GM19240 (cell line): Measurements from ENCODE around the gene IL31RA.

ENCODE experiments used
- DNase-seq: peaks from one replicate; pipeline ENCODE4 v3.0.0; 2011; ENCODE audit warnings: low spot score; ENCODE audit not compliant: insufficient read length

Gene IL31RA

DNA sequence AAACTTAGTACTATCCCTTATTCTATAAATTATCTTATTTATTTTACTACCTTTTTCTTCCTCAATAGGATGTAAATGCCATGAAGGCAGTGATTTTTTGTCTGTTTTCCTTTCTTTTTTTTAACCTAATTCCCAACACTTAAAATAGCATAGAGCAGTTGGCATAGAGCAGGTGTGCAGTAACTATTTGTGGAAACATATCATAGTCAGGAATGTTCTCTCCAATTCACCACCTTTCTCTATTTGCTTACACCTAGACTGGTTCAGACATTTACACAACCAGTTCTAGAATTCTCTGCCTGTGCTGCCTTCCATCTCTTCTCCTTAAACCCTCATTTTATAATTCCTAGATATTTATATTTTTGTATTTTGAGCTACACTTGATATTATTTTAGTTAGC, 49.6 kb downstream of the IL31RA start:
- DNase-seq: no peak

DNA sequence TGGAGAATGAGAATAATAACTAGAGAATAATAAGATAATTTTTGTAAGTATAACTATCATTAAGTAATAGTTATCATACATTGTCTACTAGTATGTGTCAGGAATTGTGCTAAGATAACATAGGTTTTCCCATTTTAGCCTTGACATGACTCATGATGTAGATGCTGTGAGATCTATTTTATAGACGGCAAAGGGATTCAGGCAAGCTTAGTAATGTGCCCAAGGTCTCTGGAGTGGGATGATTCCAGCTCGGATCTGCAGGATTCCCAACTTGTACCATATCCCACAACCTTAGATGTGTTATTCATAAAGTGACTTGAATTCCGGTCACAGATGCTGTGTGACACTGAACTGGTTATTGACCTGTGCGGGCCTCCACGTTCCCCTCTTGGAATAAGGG, 51.5 kb downstream of the IL31RA start:
- no peak for DNase-seq

- DNase-seq: peak; percentile 46
Measured at GRCh38 chr5:55903121-55903701, 52.1 kb downstream of the IL31RA start.

DNA sequence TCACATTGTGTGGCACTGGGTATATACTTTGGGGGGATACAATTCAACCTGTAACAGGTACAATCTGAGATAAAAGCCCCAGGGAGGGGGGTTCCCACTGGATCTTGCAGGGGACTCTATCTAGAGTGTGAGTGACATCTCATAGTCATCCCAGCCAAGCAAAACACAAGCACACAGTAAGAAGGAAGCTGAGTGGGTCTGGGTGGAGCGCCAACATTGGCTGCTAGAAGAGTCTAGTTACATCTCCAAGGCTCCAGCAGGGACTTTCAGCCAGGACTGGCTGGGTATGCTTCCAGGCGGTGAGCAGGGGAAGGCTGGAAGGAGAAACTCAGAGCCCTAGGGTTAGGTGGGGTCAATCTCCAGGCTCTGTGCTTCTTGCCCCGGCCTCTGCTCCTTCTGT, 53.0 kb downstream of the IL31RA start:
- DNase-seq: no peak

DNA sequence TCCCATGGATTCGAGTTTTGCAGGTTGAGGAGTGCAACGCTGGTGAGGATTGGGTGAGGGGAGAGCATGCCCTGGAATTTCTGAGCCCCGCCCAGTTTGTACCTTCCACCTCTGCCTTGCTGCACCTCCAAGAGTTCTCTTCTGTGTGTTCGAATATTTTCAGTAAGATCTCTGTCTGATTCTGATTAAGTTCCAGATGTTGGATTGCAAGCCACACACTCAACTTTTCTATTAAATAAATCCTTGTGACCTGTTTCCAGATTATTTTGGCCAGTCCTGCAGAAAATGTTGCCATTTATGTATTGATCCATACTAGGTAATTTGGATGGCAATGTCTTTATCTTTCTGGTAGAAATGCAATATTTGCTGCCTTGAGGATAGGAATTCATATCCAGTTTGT, 54.1 kb downstream of the IL31RA start:
- DNase-seq: no peak

GRCh38 chr5:55907927-55908326, 56.8 kb downstream of the IL31RA start:
- DNase-seq: no peak

- no peak for DNase-seq
Measured at GRCh38 chr5:55908804-55909203, 57.6 kb downstream of the IL31RA start.

DNA sequence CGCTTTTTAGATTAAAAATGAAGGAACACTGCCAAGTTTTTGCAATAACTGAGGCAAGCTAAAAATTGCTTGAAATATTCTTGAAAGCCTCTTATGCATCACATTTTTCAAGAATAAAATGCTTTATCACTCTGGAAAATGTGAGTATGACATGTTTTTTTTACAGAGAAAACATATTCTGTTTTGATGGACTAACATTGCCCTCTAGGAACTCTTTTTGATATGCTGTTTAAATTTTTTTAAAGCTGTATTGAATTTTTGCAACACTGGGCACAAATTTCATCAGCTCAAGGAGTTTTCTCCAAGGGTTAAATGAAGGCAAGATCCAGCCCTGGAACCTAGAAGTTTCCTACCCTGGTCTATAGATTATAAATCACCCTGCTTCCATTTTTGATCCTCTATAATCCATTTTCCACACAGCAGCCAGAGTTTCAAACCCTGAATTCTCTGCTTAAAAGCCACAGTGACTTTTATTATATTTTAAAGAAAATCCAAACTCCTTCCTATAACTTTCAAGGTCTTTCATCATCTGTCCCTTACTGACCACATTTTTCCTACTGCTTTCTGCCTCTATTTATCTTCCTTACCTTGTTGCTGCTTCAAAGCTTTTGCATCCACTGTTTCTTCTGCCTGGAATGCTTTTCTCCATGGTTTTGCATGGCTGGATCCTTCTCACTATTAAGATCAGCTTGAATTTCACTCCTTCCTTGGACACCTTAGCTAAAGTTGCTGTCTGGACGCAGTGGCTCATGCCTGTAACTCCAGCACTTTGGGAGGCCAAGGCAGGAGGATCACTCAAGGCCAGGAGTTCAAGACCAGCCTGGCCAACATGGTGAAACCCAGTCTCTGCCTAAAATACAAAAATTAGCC, 60.9 kb downstream of the IL31RA start:
- DNase-seq: no peak

- no peak for DNase-seq
Measured at GRCh38 chr5:55913466-55914413, 62.6 kb downstream of the IL31RA start.

GRCh38 chr5:55914971-55915370, 63.8 kb downstream of the IL31RA start:
- no peak for DNase-seq

DNA sequence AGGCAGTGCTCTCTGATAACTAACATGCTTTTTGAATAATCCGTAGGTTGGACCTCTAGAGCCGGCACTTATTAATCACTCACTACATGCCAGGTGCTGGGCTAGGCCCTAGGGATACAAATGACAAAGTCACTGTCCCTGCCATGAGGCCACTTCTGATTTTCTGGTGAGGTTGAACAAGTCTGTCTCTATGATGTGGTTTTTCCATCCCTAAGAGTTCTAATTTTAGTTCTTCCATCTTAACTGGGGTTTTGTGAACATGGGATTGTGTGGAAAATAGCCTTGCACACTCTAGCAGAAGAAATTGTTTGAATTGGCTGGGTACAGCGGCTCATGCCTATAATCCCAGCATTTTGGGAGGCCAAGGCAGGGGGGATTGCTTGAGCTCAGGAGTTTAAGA, 64.6 kb downstream of the IL31RA start:
- DNase-seq: no peak

- no peak for DNase-seq
Measured at GRCh38 chr5:55916986-55917385, 65.8 kb downstream of the IL31RA start.

- DNase-seq: no peak
Measured at GRCh38 chr5:55917402-55918086, 66.4 kb downstream of the IL31RA start.

DNA sequence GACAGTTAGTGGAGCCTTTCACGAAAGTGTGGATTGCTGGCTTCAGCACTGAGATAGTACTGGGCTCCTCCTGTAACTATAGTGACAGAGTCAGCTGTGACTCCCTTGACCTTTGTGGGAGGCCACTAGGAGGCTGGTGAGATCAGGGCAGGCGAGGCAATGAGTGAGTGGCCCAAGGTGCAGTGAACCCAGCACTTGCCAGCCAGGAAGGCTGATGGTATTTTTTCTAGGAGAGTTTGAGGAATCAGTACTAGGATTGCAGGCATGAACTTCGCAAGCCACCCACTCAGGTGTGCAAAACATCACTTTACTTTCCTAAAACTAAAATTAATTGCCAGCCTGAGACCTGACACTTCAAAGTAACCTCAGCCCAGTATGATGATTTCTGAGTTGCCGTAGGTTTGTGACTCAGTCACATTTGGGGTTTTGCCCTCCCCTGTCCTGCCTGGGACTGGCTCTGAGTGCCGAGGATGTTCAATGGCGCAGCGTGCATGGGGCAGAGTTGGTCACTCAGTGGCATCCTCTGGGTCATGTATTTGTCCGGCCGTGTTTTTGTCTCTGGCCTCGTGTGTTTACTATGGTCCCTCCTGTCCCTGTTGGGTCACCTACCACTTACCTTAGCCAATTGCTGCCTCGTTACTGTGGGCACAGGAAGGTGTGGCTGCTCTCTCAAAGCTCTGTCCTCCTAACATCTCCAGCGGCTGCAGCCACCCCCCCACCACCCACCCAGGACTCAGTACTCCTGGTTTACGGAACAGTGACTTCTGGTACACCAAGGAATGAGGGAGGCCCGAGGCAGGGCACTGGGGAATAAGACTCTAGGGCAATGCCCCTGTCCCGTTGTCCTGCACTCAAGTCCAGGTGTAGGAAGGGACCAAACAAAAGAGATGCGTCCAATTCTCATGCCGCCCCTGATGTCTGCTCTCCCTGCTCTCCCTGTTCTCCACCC, 67.2 kb downstream of the IL31RA start:
- no peak for DNase-seq

- no peak for DNase-seq
Measured at GRCh38 chr5:55919625-55920024, 68.5 kb downstream of the IL31RA start.

- no peak for DNase-seq
Measured at GRCh38 chr5:55920784-55921183, 69.6 kb downstream of the IL31RA start.

DNA sequence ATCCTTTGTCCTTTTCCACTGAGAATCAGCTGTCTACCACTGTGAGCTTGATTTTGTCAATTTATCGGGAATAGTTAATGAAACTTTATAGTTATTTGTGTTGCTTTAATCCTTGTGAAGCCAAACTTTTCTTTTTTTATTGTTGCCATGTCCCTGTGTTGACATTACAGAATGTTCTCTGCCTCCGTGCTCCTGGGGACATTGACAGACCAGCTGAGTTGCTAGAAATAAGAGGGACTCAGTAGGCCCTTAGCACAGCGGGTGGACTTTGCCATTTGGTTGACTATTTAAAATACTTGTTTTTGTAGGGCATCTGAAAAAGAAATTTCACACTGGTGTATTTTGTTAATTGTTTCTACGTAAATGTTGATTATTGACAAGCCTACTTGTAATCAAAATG, 70.5 kb downstream of the IL31RA start:
- no peak for DNase-seq

- no peak for DNase-seq
Measured at GRCh38 chr5:55923177-55923771, 72.1 kb downstream of the IL31RA start.

DNA sequence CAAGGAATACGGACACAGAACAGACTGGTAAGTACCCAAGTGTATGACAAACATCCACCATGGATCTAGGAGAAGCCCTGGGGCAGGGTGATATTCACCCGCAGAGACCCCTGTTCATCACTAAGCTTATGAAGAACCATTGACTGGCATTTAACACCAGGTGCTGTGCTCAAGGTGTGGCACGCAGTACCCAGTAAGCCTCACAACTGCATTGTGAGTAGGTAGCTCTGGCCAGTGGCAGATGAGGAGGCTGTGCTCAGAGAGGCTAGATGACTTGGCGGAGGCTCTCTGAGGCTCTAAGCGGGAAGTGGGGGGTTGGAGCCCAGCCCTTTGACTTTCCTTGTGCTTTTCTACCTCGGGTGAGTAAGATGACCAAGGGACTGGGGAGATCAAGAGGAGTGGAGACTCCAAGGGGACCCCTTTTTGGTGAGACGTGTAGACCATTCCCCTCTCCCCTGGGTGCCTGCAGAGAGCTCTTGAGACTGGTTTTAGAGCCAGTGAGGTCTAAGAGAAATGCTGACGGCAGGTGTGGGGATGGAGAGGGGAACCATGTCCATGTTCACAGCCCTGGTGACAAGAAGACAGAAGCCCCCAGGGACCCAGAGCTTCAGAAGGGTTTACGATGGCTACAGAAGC, 72.8 kb downstream of the IL31RA start:
- no peak for DNase-seq
